Activated CD4-positive, alpha-beta T cell treated with anti-CD3 and anti-CD28 coated beads, Interleukin-2, amount 10 ng/mL, durations not matched to agents 24 days and 14 days (primary cell): ENCODE measurements around the gene DGKQ. TPM values are rescaled to one million over a fixed set of nuclear protein-coding genes. Genes with fewer than 3 reads are reported as not detected.

Experiments used
- DNase-seq: peaks from one replicate; pipeline ENCODE4 v3.0.0; 2022
- H3K27ac Mint-ChIP-seq: one replicate; pipeline ENCODE4 v1.8.0; 2022; ENCODE audit warnings: mild to moderate bottlenecking, mixed read lengths
- H3K27me3 Mint-ChIP-seq: one replicate; pipeline ENCODE4 v1.8.0; 2022; ENCODE audit warnings: mixed read lengths
- H3K36me3 Mint-ChIP-seq: one replicate; pipeline ENCODE4 v1.8.0; 2022; ENCODE audit warnings: low read depth, mild to moderate bottlenecking, mixed read lengths
- H3K4me1 Mint-ChIP-seq: one replicate; pipeline ENCODE4 v1.8.0; 2021; ENCODE audit warnings: mixed read lengths
- H3K4me3 Mint-ChIP-seq: one replicate; pipeline ENCODE4 v1.8.0; 2022; ENCODE audit warnings: mild to moderate bottlenecking, moderate library complexity, mixed read lengths
- H3K9me3 Mint-ChIP-seq: one replicate; pipeline ENCODE4 v1.8.0; 2021; ENCODE audit warnings: mixed read lengths
- intact Hi-C: fragments of 100-400 bp; cut with micrococcal nuclease; formaldehyde crosslinking; loops from one replicate; pipeline ENCODE4 v1.15.1; 2023
- total RNA-seq: library from RNA; stranded (reverse); gene quantifications from 2 replicates; pipeline ENCODE4 v1.2.3, GENCODE V29; 2022

DGKQ gene
- total RNA-seq, 1 donor from 2014 or later, result 15.2 TPM

- Mint-ChIP-seq H3K4me3 (no peak overlapping the region), H3K4me1 (peaks cover 2% of the 10 kb centered on the region), H3K36me3 (peaks cover 2% of the 10 kb centered on the region), H3K9me3 (no peaks in the 10 kb centered on the region), H3K27me3 (no peaks in the 10 kb centered on the region), H3K27ac (no peak overlapping the region)
- DNase-seq, result no peak
- intact Hi-C loops, result no loop called here
Observed at GRCh38 chr4:968621-969394, 4.6 kb downstream of the DGKQ start.

- H3K27ac Mint-ChIP-seq, result no peak overlapping the region
- H3K36me3 Mint-ChIP-seq, result peaks cover 2% of the 10 kb centered on the region
- H3K27me3 Mint-ChIP-seq, result no peaks in the 10 kb centered on the region
- intact Hi-C loops, result no loop called here
- no peak for DNase-seq
- no peak overlapping the region for H3K4me3 Mint-ChIP-seq
- peaks cover 2% of the 10 kb centered on the region for H3K4me1 Mint-ChIP-seq
- no peaks in the 10 kb centered on the region for H3K9me3 Mint-ChIP-seq
Observed at GRCh38 chr4:968221-968620, 5.1 kb downstream of the DGKQ start.

GRCh38 chr4:967113-968104 is 6.0 kb downstream of the DGKQ start:
- H3K27ac Mint-ChIP-seq, result no peak overlapping the region
- peaks cover 2% of the 10 kb centered on the region for H3K36me3 Mint-ChIP-seq
- intact Hi-C loops, result no loop called here
- DNase-seq, result no peak
- no peaks in the 10 kb centered on the region for H3K27me3 Mint-ChIP-seq
- H3K9me3 Mint-ChIP-seq, result no peaks in the 10 kb centered on the region
- H3K4me3 Mint-ChIP-seq, result no peak overlapping the region
- peaks cover 2% of the 10 kb centered on the region for H3K4me1 Mint-ChIP-seq

GRCh38 chr4:966266-967112 is 6.9 kb downstream of the DGKQ start:
- Mint-ChIP-seq H3K36me3 (peaks cover 5% of the 10 kb centered on the region), H3K9me3 (no peaks in the 10 kb centered on the region), H3K27me3 (no peaks in the 10 kb centered on the region), H3K4me3 (no peak overlapping the region), H3K4me1 (peaks cover 2% of the 10 kb centered on the region), H3K27ac (no peak overlapping the region)
- DNase-seq, result no peak
- intact Hi-C loops, result no loop called here

- Mint-ChIP-seq H3K9me3 (no peaks in the 10 kb centered on the region), H3K27me3 (no peaks in the 10 kb centered on the region), H3K4me1 (no peaks in the 10 kb centered on the region), H3K4me3 (no peak overlapping the region), H3K27ac (no peak overlapping the region), H3K36me3 (peaks cover 5% of the 10 kb centered on the region)
- no peak for DNase-seq
- intact Hi-C loops, result no loop called here
Observed at GRCh38 chr4:965766-966134, 7.6 kb downstream of the DGKQ start.

GRCh38 chr4:965048-965765 is 8.2 kb downstream of the DGKQ start:
- peaks cover 5% of the 10 kb centered on the region for H3K36me3 Mint-ChIP-seq
- H3K27me3 Mint-ChIP-seq, result no peaks in the 10 kb centered on the region
- H3K9me3 Mint-ChIP-seq, result no peaks in the 10 kb centered on the region
- no peak overlapping the region for H3K4me3 Mint-ChIP-seq
- no peak overlapping the region for H3K27ac Mint-ChIP-seq
- DNase-seq, result no peak
- no peaks in the 10 kb centered on the region for H3K4me1 Mint-ChIP-seq
- intact Hi-C loops, result no loop called here

GRCh38 chr4:964346-965025 is 8.9 kb downstream of the DGKQ start:
- Mint-ChIP-seq H3K36me3 (peaks cover 7% of the 10 kb centered on the region), H3K27me3 (no peaks in the 10 kb centered on the region), H3K4me1 (no peaks in the 10 kb centered on the region), H3K4me3 (no peak overlapping the region), H3K9me3 (no peaks in the 10 kb centered on the region), H3K27ac (no peak overlapping the region)
- DNase-seq, result no peak
- intact Hi-C loops, result no loop called here

- no peak for DNase-seq
- Mint-ChIP-seq H3K4me1 (no peaks in the 10 kb centered on the region), H3K27ac (no peak overlapping the region), H3K4me3 (no peak overlapping the region), H3K9me3 (no peaks in the 10 kb centered on the region), H3K36me3 (peaks cover 8% of the 10 kb centered on the region), H3K27me3 (no peaks in the 10 kb centered on the region)
- intact Hi-C loops, result no loop called here
Observed at GRCh38 chr4:963276-964225, 9.8 kb downstream of the DGKQ start.

- H3K9me3 Mint-ChIP-seq, result no peaks in the 10 kb centered on the region
- H3K4me3 Mint-ChIP-seq, result no peak overlapping the region
- H3K36me3 Mint-ChIP-seq, result peaks cover 9% of the 10 kb centered on the region
- H3K4me1 Mint-ChIP-seq, result no peaks in the 10 kb centered on the region
- no peaks in the 10 kb centered on the region for H3K27me3 Mint-ChIP-seq
- no peak for DNase-seq
- H3K27ac Mint-ChIP-seq, result no peak overlapping the region
- intact Hi-C loops, result no loop called here
Observed at GRCh38 chr4:962231-963208, 10.8 kb downstream of the DGKQ start.

GRCh38 chr4:961351-962230 is 11.8 kb downstream of the DGKQ start:
- H3K9me3 Mint-ChIP-seq, result no peaks in the 10 kb centered on the region
- no peaks in the 10 kb centered on the region for H3K27me3 Mint-ChIP-seq
- H3K4me1 Mint-ChIP-seq, result no peaks in the 10 kb centered on the region
- intact Hi-C loops, result no loop called here
- no peak for DNase-seq
- no peak overlapping the region for H3K4me3 Mint-ChIP-seq
- no peak overlapping the region for H3K27ac Mint-ChIP-seq
- peaks cover 9% of the 10 kb centered on the region for H3K36me3 Mint-ChIP-seq
